ENCODE data around the gene RPLP2. TPM values are rescaled to one million over a fixed set of nuclear protein-coding genes. Genes with fewer than 3 reads are reported as not detected.

Gene RPLP2
- total RNA-seq, 2 experiments from 2014 or later: 2,888 to 3,019 TPM

DNA sequence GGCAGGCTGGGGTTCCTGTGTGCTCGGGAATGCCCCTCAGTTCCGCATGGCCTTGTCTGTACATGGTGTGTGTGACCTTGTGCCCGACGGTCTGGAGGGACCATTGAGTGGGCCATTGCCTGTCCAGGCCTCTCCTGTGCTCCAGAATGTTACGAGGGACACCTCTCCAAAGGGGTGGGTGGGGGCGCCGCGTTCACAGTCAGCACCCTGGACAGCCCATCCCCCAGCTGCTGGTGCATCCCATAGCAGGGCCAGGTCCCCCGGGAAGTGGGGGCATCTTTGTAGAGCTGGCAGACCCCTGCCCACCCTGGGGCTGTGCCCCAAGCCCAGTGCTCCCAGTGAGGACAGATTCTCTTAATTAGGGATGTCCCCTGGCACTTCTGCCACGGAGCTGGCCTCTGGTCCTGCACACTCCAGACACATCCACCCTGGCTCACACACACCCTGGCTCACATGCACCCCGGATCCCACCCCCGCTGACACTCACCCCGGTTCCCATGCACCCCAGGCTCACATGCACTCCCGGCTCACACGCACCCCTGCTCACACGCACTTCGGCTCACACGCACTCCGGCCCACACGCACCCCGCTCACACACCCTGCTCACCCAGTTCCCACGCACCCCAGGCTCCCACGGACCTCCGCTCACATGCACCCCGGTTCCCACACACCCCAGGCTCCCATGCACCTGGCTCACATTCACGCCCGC is 48.4 kb downstream of the RPLP2 start:
- Mint-ChIP-seq H3K27me3 (no peaks in the 10 kb centered on the region), H3K4me1 (no peaks in the 10 kb centered on the region), H3K9me3 (no peaks in the 10 kb centered on the region), H3K27ac (no peak overlapping the region), H3K4me3 (no peak overlapping the region), H3K36me3 (peaks cover 2% of the 10 kb centered on the region)
- no peak for DNase-seq
- POLR2A ChIA-PET: no interaction called here
- ATAC-seq (ENCODE audit: low read depth): no peak

DNA sequence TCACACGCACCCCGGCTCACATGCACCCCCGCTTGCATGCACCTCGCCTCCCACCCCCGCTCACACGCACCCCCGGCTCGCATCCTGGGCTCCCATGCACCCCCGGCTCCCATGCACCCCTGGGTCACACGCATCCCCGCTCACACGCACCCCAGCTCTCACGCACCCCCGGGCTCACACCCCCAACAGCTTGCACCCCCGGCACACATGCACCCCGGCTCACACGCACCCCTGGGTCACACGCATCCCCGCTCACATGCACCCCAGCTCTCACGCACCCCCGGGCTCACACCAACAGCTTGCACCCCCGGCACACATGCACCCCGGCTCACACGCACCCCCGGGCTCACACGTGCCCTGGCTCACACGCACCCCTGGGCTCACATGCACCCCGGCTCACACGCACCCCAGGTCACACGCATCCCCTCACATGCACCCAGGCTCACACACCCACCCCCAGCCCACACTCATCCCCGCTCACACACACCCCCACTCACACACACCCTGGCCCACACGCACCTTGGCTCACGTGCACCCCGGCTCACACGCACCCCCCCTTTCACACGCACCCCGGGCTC is 49.1 kb downstream of the RPLP2 start:
- Mint-ChIP-seq H3K4me3 (no peak overlapping the region), H3K27ac (no peak overlapping the region), H3K9me3 (no peaks in the 10 kb centered on the region), H3K36me3 (peaks cover 2% of the 10 kb centered on the region), H3K4me1 (no peaks in the 10 kb centered on the region), H3K27me3 (no peaks in the 10 kb centered on the region)
- no peak for ATAC-seq (ENCODE audit: low read depth)
- no peak for DNase-seq
- POLR2A ChIA-PET: no interaction called here

DNA sequence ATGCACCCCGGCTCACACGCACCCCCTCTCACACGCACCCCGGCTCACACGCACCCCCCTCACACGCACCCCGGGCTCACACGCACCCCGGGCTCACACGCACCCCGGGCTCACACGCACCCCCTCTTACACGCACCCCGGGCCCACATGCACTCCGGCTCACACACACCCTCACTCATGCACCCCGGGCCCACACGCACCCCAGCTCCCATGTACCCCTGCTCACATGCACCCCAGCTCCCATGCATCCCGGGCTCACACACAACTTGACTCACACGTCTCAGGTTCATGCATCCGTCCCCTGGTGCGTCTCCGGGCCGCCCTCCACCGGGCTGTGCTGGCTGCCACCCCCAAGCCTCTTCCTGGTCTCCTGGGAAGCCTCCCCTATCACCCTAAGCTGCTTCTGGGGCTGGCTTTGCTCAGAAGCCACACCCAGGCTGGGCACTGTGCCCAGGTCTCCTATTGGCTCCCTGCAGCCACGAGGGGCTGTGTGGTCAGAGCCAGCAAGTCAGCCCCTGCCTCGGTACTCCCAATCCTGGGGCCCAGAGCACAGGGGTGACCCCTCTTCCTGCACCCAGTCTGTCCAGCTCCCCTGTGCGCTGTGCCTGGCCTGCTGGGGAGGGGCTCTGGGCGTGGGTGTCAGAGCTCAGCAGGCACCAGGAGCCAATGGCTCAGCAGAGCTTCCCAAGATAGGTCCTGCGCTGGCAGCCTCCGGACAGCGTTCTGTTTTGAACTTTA is 49.8 kb downstream of the RPLP2 start:
- Mint-ChIP-seq H3K27ac (no peak overlapping the region), H3K36me3 (peaks cover 2% of the 10 kb centered on the region), H3K4me3 (no peak overlapping the region), H3K9me3 (no peaks in the 10 kb centered on the region), H3K27me3 (no peaks in the 10 kb centered on the region), H3K4me1 (no peaks in the 10 kb centered on the region)
- POLR2A ChIA-PET: no interaction called here
- ATAC-seq (ENCODE audit: low read depth) (no peak), DNase-seq (no peak)

DNA sequence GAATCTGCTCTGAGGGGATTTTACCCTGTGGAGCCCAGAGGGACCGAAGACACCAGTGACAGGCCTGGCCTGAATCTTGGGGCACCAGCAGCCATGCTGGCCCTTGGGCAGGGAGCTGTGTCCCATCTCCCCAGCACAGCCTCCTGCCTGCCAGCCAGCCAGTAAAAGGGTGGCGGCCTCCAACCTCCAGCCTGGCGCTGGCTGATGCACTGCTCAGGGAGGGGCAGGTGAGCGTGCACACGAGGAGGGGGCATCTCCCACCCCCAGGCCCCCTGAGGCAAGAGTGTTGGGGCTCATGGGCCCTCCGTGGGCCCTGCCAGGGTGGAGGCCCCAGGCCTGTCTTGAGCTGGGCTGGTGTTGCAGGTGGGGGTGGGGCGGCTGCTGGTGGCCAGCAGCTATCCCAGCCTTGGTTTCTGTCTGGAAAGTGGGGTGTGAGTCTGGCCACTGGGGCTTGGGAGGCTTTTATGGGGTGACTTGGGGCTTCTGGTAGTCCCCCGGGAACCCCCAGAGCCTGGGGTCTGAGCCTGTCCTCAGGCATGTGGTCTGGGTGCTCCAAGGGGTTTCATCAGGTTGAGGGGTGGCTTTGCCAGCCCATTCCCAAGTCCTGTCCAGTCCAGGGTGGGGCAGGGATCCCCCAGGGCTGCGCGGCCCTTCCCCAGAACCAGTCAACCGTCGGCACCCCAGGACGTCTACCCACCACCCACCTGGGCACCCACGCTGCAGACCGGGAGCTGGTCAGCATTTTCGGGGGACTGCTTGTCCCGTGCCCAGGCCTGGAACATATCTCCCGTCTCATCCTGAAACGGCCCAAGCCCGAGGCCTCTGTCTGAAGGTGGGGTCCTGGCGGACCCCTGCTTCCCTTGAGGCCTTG is 50.7 kb downstream of the RPLP2 start:
- no peak overlapping the region for H3K4me3 Mint-ChIP-seq
- no peak overlapping the region for H3K27ac Mint-ChIP-seq
- POLR2A ChIA-PET: no interaction called here
- H3K27me3 Mint-ChIP-seq: no peaks in the 10 kb centered on the region
- DNase-seq: no peak
- ATAC-seq (ENCODE audit: low read depth): no peak
- H3K4me1 Mint-ChIP-seq: no peaks in the 10 kb centered on the region
- H3K36me3 Mint-ChIP-seq: peaks cover 2% of the 10 kb centered on the region
- H3K9me3 Mint-ChIP-seq: no peaks in the 10 kb centered on the region

DNA sequence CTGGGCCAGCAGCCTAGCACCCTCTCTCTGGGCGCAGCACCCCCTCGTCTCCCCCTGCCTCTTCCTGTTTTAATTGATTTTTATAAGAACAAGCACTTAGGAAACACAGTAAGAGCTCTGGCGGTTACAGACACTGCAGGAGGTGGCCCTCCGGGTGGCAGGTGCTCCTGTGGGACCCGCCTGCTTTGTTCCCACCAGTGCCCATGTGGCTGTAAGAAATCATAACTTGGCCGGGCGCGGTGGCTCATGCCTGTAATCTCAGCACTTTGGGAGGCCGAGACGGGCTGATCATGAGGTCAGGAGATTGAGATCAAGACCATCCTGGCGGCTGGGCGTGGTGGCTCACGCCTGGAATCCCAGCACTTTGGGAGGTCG is 51.3 kb downstream of the RPLP2 start:
- Mint-ChIP-seq H3K9me3 (no peaks in the 10 kb centered on the region), H3K4me3 (no peak overlapping the region), H3K36me3 (peaks cover 2% of the 10 kb centered on the region), H3K4me1 (no peaks in the 10 kb centered on the region), H3K27ac (no peak overlapping the region), H3K27me3 (no peaks in the 10 kb centered on the region)
- DNase-seq (no peak), ATAC-seq (ENCODE audit: low read depth) (no peak)
- POLR2A ChIA-PET: no interaction called here

DNA sequence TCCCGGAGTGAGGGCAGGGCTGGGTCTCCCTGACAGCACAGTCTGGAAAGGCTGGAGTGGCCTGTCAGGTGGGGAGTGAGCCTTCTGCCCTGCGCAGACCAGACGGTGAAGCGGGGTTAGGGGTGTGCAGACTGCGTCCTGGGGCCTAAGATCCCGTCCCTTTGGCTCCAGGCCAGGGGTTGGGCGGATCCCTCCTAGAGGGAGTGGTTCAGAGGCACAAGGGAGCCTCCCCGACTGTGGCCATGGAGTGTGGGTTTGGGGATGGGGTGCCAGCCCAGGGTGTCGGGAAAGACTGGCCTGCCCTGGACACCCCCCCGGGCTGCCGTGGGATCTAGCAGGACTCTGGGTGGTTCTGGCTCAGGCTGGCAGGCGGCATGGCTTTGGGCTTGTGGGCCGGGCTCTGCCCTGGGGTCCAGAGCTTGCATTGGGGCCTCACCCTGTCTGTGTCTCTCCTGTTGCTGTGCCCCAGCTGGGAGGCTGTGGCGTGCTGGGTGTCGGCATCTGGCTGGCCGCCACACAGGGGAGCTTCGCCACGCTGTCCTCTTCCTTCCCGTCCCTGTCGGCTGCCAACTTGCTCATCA is 52.4 kb downstream of the RPLP2 start:
- H3K27ac Mint-ChIP-seq: no peak overlapping the region
- ATAC-seq (ENCODE audit: low read depth) (no peak), DNase-seq (no peak)
- no peaks in the 10 kb centered on the region for H3K4me1 Mint-ChIP-seq
- H3K9me3 Mint-ChIP-seq: no peaks in the 10 kb centered on the region
- no peak overlapping the region for H3K4me3 Mint-ChIP-seq
- peaks cover 2% of the 10 kb centered on the region for H3K36me3 Mint-ChIP-seq
- H3K27me3 Mint-ChIP-seq: no peaks in the 10 kb centered on the region
- POLR2A ChIA-PET: no interaction called here

Other genes starting within 250 kb of the RPLP2 start
- 1 to 10 TPM; 2.5 to 2.7 TPM for gene LMNTD2, start 249.2 kb upstream of the RPLP2 start, total RNA-seq
- 10 to 100 TPM; 36.5 to 41.0 TPM for gene RASSF7, start 249.0 kb upstream of the RPLP2 start, total RNA-seq
- gene PHRF1, start 233.5 kb upstream of the RPLP2 start, total RNA-seq: 10 to 100 TPM; 55.4 to 58.9 TPM
- gene IRF7, start 194.0 kb upstream of the RPLP2 start, total RNA-seq: 100 to 1,000 TPM; 160 to 165 TPM
- gene CDHR5, start 185.0 kb upstream of the RPLP2 start, total RNA-seq: not detected
- not detected for gene SCT, start 182.8 kb upstream of the RPLP2 start, total RNA-seq
- under 1 TPM; 0.51 to 0.72 TPM for gene DRD4, start 172.7 kb upstream of the RPLP2 start, total RNA-seq
- 10 to 100 TPM; 33.1 to 36.0 TPM for gene DEAF1, start 114.7 kb upstream of the RPLP2 start, total RNA-seq
- gene TMEM80, start 114.2 kb upstream of the RPLP2 start, total RNA-seq: 10 to 100 TPM; 38.9 to 39.7 TPM
- 10 to 100 TPM; 19.0 to 24.5 TPM for gene EPS8L2, start 103.7 kb upstream of the RPLP2 start, total RNA-seq
- gene TALDO1, start 62.5 kb upstream of the RPLP2 start, total RNA-seq: 100 to 1,000 TPM; 199 to 206 TPM
- gene GATD1, start 32.5 kb upstream of the RPLP2 start, total RNA-seq: 10 to 100 TPM; 59.8 to 62.4 TPM
- under 1 TPM in 1 of 2 experiments, not detected in 1; 0.37 TPM for gene CEND1, start 19.9 kb upstream of the RPLP2 start, total RNA-seq
- gene SLC25A22, start 11.7 kb upstream of the RPLP2 start, total RNA-seq: 10 to 100 TPM; 35.1 to 35.8 TPM
- gene PIDD1, start 4.7 kb upstream of the RPLP2 start, total RNA-seq: 10 to 100 TPM; 53.4 to 53.6 TPM
- 100 to 1,000 TPM; 110 to 125 TPM for gene PNPLA2, start 8.9 kb downstream of the RPLP2 start, total RNA-seq
- 10 to 100 TPM; 10.5 to 11.2 TPM for gene CRACR2B, start 18.0 kb downstream of the RPLP2 start, total RNA-seq
- 10 to 100 TPM; 36.4 to 37.4 TPM for gene CD151, start 23.0 kb downstream of the RPLP2 start, total RNA-seq
- gene POLR2L, start 32.6 kb downstream of the RPLP2 start, total RNA-seq: 10 to 100 TPM; 76.7 to 78.9 TPM
- gene TSPAN4, start 32.9 kb downstream of the RPLP2 start, total RNA-seq: 10 to 100 TPM; 19.0 to 20.3 TPM
- gene CHID1, start 100.8 kb downstream of the RPLP2 start, total RNA-seq: 10 to 100 TPM; 39.7 to 47.9 TPM
- gene AP2A2, start 115.9 kb downstream of the RPLP2 start, total RNA-seq: 10 to 100 TPM; 49.1 to 52.1 TPM
- gene MUC6, start 226.8 kb downstream of the RPLP2 start, total RNA-seq: not detected